Stimulated activated CD4-positive, alpha-beta T cell treated with anti-CD3 and anti-CD28 coated beads, Interleukin-1b, Interleukin-23, amount 100 ng/mL, for 24 hours (primary cell): ENCODE data around the gene SPIRE1.
"Not testable (repeated sequence)": the region's sequence is repeated elsewhere in the genome, so short reads cannot be mapped to it uniquely, and the experiment has no call there.

Experiments used
- DNase-seq, 4 experiments: peaks; one replicate each; pipeline ENCODE4 v3.0.0-alpha.2; 2020; ENCODE audit warnings: low read depth in 4 of 4, low spot score in 1 of 4

Gene SPIRE1

DNA sequence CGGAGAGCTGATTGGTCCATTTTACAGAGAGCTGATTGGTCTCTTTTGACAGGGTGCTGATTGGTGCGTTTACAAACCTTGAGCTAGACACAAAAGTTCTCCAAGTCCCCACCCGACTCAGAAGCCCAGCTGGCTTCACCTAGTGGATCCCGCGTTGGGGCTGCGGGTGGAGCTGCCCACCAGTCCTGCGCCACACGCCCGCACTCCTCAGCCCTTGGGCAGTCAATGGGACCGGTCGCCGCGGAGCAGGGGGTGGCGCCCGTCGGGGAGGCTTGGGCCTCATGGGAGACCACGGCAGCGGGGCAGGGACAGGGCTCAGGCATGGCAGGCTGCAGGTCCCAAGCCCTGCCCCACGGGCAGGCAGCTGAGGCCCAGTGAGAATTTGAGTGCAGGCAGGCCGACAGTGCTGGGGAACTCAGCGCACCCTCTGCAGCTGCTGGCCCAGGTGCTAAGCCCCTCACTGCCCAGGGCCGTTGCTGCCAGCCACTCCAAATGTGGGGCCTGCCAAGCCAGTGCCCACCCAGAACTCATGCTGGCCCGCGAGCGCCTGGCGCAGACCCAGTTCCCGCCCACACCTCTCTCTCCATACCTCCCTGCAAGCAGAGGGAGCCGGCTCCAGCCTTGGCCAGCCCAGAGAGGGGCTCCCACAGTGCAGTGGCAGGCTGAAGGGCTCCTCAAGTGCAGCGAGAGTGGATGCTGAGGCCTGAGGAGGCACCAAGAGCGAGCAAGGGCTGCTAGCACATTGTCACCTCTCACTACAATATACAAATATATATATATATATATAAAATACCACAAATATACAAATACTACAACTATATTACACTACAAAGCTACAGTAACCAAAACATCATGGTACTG, 100.7 kb downstream of the SPIRE1 start:
- DNase-seq: no peak

GRCh38 chr18:12554796-12555388, 103.0 kb downstream of the SPIRE1 start:
- DNase-seq: no peak

DNA sequence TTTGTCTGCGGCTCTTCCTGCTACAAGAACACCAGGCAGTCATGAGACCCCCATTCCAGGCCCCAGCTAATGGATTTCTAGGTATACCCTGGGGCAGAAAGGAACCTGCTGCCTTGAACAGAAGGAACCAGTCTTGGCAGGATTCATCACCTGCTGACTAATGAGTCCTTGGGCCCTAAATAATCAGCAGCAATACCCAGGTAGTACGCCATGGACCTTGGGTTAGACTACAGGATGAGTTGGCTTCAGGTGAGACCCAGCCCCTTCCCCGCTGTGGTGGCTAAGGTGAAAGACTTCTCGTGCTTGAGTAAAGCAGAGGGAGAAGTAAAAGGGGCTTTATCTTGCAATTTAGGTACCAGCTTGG, 105.0 kb downstream of the SPIRE1 start:
- DNase-seq: no peak

DNA sequence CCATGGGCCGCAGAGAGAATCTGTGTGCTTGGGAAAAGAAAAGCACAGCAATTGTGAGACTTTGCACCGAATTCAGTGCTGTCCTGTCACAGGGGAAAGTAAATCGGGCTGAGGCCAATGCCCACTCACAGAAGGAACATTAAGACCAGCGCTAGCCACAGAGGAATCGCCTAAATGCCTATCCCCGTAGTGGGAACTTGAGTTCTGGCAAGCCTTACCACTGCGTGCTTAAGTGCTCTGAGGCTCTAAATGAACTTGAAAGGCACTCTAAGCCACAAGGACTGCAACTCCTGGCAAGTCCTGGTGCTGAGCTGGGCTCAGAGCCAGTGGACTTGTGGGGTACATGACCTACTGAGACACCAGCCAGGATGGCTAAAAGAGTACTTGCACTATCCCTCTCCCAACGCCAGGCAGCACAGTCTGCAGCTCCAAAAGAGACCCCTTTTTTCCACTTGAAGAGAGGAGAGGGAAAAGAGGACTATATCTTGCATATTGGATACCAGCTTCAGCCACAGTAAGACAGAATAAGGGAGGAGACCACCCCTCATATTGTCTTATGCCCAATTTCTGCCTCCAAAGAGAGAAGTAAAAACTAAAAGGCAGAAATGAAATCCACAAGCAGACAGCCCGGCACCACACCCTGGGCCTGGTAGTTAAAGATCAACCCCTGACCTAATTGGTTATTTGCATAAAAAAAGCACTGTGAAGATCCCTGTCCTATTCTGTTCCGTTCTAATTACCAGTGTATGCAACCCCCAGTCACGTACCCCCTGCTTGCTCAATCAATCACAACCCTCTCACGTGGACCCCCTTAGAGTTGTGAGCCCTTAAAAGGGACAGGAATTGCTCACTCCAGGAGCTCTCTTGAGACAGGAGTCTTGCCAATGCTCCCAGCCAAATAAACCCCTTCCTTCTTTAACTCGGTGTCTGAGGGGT, 105.7 kb downstream of the SPIRE1 start:
- not testable (repeated sequence) for DNase-seq

- not testable (repeated sequence) for DNase-seq
Measured at GRCh38 chr18:12551466-12551865, 106.4 kb downstream of the SPIRE1 start.

DNA sequence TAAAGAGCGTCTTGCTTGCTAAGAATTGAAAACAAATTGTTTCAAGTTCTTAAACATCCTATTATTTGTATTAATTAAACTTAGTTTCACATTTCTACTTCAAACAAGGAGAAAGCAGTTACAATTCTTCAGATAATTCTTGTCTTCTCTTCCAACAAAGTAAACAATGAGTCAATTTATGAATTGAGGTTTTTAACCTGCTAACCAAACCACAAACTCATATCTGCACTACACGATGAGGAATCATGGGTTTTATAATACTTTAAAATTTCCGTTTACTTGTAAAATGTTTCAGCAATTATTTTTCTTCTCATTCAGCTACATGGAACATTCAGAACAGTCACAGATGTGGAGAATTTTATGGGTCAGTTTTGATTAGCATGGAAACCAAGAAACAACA, 114.2 kb downstream of the SPIRE1 start:
- no peak for DNase-seq

GRCh38 chr18:12540751-12541150, 117.2 kb downstream of the SPIRE1 start:
- no peak for DNase-seq

DNA sequence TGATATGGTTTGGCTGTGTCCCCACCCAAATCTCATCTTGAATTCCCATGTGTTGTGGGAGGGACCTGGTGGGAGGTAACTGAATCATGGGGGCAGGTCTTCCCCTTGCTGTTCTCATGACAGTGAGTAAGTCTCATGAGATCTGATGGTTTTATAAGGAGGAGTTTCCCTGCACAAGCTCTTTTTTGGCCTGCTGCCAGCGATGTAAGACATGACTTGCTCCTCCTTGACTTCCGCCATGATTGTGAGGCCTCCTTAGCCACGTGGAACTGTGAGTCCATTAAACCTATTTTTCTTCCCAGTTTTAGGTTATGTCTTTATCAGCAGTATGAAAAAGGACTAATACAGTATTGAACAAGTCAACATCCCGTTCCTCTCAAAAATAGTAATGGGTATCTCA, 118.7 kb downstream of the SPIRE1 start:
- not testable (repeated sequence) for DNase-seq

DNA sequence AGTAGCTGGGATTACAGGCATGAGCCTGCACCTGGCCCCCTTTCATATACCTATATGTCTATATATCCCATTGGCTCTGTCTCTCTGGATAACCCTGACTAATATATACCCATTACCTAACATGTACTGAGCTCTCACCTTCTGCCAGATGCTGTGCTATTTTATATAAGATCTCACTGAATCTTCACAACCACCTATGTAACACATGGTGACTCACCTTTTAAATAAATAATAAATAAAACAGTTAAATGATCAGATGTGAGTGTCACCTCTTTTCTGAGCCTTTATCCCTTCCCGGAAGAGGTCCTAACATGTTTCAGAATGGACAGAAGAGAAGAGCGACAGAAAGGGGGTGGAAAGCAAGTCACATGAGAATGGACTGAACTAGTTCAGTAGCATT, 123.1 kb downstream of the SPIRE1 start:
- no peak for DNase-seq

DNA sequence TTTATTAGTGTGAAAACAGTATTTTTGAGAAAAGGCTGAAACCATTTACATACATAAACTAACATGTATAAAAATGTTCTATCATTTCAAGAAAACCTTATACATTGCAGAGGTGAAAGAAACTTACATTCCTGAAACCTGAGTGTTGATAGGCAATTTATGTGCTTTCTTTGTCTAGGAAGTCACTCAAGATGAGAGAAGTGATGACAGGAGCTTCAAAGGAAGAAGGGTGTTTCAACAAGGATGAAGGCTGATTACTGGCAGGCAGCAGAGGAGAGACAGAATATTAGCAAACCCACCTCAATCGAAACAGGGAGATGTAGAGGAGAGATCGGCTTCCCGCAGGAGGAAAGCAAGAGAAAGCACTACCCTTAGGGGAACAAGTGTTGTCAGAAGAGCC, 125.2 kb downstream of the SPIRE1 start:
- DNase-seq: no peak

GRCh38 chr18:12531749-12532148, 126.2 kb downstream of the SPIRE1 start:
- no peak for DNase-seq

DNA sequence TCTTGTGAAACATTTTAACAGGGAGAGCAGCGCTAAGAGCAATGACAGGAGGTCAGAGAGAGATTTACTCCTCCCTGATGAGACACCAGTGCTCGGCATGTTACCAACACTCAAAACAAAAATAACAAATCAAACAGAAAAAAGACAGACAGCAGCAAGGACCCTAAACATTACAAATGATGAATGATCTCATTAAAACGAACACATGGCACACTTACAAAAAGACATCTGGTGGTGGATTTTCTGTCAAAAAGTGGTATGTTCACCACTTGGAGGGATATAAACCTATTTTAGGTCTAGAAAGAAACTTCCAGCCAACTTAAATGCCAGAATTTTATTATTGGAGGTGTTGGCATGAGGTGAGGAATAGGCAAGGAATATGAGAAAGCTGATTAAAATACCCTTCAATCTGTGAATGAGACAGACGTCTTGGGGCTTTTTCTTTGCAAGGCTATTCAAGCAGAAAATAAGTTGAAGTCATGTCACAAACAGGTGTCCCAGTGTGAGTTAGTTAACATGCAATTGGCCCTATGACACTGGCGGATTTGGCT, 137.4 kb downstream of the SPIRE1 start:
- no peak for DNase-seq

DNA sequence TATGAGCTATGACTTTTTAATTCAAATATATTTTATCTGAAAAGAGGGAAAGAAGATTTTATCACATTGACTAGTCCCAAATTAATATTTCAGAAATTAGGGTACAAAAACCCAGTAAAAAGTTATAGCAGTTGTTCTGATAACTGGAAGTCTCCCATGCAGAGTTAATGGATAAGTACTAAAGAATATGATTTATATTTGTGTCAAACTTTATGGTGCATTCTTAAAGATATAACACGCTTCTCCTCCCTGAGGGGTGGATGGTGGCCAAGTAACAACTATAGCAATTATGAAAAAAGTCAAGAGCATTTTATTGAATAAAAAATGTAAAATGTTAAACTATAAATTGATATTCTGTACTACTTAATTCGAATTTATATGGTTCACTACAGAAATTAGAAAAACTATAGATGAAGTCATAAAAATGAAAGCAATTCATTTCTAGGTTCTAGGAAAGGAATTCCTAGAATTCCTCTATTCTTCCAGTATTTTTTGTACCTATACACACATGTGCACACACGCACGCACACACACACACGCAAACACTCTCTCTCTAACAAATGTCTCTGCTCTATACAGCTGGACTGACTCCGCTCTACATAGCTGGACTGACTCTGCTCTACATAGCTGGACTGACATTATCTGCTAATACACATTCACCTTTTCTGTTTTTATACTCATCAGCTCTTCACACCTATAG, 138.9 kb downstream of the SPIRE1 start:
- no peak for DNase-seq

GRCh38 chr18:12518326-12518725, 139.6 kb downstream of the SPIRE1 start:
- no peak for DNase-seq

GRCh38 chr18:12517142-12517825, 140.6 kb downstream of the SPIRE1 start:
- DNase-seq: no peak

GRCh38 chr18:12516049-12516630, 141.8 kb downstream of the SPIRE1 start:
- no peak for DNase-seq

DNA sequence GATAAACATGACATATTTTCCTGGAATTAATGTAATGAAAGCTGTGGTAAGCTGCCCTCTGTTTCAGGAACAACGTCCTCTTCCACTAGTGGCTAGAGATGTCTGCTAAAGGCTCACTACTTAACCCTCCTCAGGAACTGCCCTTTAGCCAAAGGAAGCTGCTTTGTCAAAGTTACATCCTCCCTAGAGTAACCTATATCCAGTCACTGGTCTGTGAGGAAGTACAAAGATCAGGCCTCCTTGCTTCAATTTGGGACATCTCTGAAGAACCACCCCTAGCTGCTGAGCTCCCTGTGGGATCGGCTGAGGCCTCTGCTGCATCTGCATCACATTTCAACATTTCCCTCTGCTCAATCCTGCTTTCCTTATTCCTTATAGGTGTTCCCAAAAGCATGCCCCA, 142.4 kb downstream of the SPIRE1 start:
- no peak for DNase-seq

- no peak for DNase-seq
Measured at GRCh38 chr18:12507007-12507406, 150.9 kb downstream of the SPIRE1 start.

GRCh38 chr18:12500986-12501385, 156.9 kb downstream of the SPIRE1 start:
- no peak for DNase-seq

GRCh38 chr18:12497839-12498238, 160.1 kb downstream of the SPIRE1 start:
- DNase-seq: no peak
